T-helper 17 cell (primary cell): ENCODE data around the gene JARID2. TPM values are rescaled to one million over a fixed set of nuclear protein-coding genes. Genes with fewer than 3 reads are reported as not detected.

Experiments
- ATAC-seq: fragments of 150-1000 bp; cut with Tn5 transposase; 2 replicates; pipeline ENCODE4 v1.10.0; 2021; ENCODE audit warnings: mild to moderate bottlenecking, moderate library complexity
- DNase-seq, 3 donors: peaks; one replicate each; pipeline versions ENCODE4 v3.0.0 to v3.0.0-alpha.2; 2020 to 2021
- H3K9me3 ChIP-seq: one replicate; pipeline ENCODE4 v1.7.0; 2013; ENCODE audit warnings: low read length, mild to moderate bottlenecking; ENCODE audit not compliant: control insufficient read depth, poor library complexity, severe bottlenecking
- H3K27ac Mint-ChIP-seq: one replicate; pipeline ENCODE4 v1.8.0; 2022; ENCODE audit warnings: mild to moderate bottlenecking, moderate library complexity, mixed read lengths
- H3K27me3 Mint-ChIP-seq: one replicate; pipeline ENCODE4 v1.8.0; 2022; ENCODE audit warnings: mixed read lengths
- H3K36me3 Mint-ChIP-seq: one replicate; pipeline ENCODE4 v1.8.0; 2022; ENCODE audit warnings: low read depth, mixed read lengths
- H3K4me1 Mint-ChIP-seq: one replicate; pipeline ENCODE4 v1.8.0; 2022; ENCODE audit warnings: mild to moderate bottlenecking, mixed read lengths
- H3K4me3 Mint-ChIP-seq: one replicate; pipeline ENCODE4 v1.8.0; 2022; ENCODE audit warnings: mild to moderate bottlenecking, moderate library complexity, mixed read lengths
- total RNA-seq, 4 donors: library from RNA in 2 of 4; stranded (reverse) in 2 of 4; gene quantifications; one replicate each; pipeline ENCODE4 v1.2.3 and lab custom pipeline; 2022 to 2026

Gene JARID2
- total RNA-seq, 2 donors from 2014 or later: 21.9 to 35.5 TPM

DNA sequence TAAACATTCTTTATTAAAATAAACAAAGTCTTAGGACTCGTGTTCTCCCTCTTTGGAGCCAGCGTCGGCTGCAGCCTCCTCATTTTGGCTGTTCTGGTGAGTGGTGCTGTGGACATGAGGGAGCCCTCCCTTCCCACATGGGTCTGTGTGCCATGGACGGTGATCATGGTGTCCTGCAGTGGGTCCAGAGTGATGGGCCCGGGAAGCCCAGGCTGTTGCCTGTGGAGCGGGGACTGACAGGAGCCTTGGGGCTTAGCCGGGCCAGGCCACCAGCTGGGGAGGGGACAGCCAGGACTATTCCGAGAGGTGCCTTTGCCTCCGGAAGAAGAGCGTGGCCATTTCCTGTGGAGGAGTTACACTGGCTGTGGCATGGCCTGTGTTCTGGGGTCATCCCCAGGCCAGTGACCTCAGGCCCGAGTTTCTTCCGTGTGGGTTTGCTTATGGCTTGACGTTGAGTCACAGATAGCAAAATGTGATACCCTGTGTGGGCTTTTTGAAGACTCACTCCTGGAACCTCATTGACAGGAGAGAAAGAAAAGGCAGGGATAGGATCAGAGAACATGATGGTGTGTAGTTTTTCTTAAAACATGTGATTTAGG, 263.6 kb downstream of the JARID2 start:
- H3K27me3 Mint-ChIP-seq: no peaks in the 10 kb centered on the region

DNA sequence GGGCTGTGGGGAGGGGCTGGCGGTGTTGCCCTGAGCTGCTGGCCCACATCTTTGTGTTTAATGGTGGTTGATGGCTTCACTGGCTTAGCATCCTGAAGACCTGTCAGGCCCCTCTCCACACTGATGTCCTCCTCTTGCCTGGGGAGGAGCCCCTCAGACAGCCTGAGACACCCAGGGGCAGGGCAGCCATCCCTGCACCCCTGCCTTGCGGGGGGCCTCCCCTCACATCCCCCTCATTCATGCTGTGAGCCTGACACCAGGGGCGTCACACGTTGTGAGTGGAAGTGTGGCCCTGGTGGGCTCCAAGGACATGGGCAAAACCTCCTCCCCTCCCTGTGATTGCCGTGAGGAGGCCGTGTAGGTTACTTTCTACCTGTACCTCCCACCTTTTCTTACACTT, 264.3 kb downstream of the JARID2 start:
- Mint-ChIP-seq H3K36me3 (peaks cover 8% of the 10 kb centered on the region), H3K4me3 (no peak overlapping the region), H3K27me3 (no peaks in the 10 kb centered on the region), H3K4me1 (peaks cover 11% of the 10 kb centered on the region), H3K27ac (peak overlapping the region; percentile 67)
- ATAC-seq (no peak), DNase-seq (no peak)
- no peaks in the 10 kb centered on the region for H3K9me3 ChIP-seq

More for the DNA sequence above, 263.6 kb downstream of the JARID2 start:
- Mint-ChIP-seq H3K36me3 (peaks cover 8% of the 10 kb centered on the region), H3K4me3 (no peak overlapping the region), H3K27ac (no peak overlapping the region), H3K4me1 (peaks cover 7% of the 10 kb centered on the region)
- no peak for ATAC-seq
- no peaks in the 10 kb centered on the region for H3K9me3 ChIP-seq
- no peak for DNase-seq

DNA sequence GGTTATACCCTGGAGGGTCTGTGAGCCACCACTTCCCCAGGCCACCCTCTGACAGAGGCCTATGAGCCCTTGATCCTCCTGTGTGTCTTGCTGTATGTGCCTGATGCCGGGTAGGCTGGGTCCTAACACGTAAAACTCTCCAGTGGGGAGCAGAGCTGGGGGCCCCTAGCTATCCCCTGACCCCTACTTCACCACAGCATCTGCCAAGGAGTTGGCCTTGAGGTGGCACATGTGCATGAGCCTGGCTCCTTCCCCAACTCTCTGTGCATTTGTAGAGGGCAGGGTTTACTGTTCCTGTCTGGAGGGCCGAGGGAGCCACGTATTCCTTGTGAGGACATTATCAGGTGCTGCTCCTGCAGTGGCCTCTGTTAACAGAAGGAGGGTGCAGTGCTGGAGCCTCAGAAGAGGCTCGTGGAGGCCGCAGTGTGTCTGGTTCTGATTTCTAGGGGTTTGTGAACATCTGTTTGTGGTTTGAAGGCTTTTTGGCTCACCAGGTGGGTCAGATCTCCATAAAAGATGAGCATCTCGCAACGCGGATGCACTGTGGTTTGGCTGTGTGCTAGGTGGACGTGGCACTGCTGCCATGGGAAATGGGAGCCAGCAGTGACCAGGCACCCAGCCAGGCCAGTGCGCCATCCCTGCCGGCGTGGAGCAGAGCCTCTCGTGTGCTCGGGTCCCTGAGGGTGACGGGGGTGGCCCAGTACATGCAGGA, 264.8 kb downstream of the JARID2 start:
- Mint-ChIP-seq H3K4me1 (peaks cover 11% of the 10 kb centered on the region), H3K27me3 (no peaks in the 10 kb centered on the region), H3K4me3 (no peak overlapping the region), H3K36me3 (peaks cover 8% of the 10 kb centered on the region), H3K27ac (peak overlapping the region; percentile 67)
- DNase-seq: no peak
- no peaks in the 10 kb centered on the region for H3K9me3 ChIP-seq
- ATAC-seq: no peak

DNA sequence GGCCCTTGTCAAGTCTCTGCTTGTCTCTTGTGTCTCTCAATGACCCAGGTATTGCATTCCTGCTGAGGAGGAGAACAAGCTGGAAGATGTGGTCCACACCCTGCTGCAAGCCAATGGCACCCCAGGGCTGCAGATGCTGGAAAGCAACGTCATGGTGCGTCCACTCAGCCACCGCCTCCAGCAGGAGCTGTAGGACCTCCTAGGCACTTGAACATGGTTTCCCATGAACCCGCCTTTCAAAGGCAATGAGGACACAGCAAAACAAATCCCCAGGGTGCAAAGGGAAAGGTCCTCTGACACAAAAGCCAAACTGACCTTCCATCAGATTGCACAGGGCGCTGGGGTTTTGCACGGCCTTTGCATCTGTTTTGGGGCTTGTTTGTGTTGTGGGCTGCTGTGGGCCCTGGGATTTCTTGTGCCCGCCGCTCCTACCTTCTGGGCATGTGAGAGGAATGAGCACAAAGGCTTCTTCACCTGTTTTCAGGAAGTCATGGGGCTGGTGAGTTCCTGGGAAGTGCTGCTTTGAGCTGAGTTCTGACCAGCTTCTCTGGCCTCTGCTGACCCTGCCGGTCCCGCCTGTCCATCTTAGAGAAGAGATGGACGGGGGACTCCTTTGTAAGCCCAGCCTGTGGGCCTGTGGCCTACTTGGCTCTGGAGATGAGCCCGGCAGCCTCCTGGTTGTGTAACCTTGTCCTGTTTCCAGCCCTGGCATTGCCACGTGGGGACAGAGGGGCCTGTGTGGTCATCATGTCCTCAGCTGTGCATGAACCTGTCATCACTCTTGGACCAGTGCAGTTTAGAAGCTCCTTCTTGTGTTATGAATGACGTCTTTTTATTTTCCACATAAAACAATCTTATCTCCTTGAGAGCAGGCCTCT, 265.6 kb downstream of the JARID2 start:
- H3K9me3 ChIP-seq: no peaks in the 10 kb centered on the region
- Mint-ChIP-seq H3K4me3 (no peak overlapping the region), H3K36me3 (peaks cover 8% of the 10 kb centered on the region), H3K4me1 (peaks cover 11% of the 10 kb centered on the region), H3K27ac (peak overlapping the region; percentile 67), H3K27me3 (no peaks in the 10 kb centered on the region)
- DNase-seq (no peak), ATAC-seq (no peak)

GRCh38 chr6:15512126-15512525, 266.3 kb downstream of the JARID2 start:
- Mint-ChIP-seq H3K4me1 (peaks cover 11% of the 10 kb centered on the region), H3K36me3 (peaks cover 8% of the 10 kb centered on the region), H3K27me3 (no peaks in the 10 kb centered on the region), H3K4me3 (no peak overlapping the region), H3K27ac (no peak overlapping the region)
- no peak for ATAC-seq
- H3K9me3 ChIP-seq: no peaks in the 10 kb centered on the region
- no peak for DNase-seq

- ATAC-seq: no peak
- H3K36me3 Mint-ChIP-seq: peaks cover 5% of the 10 kb centered on the region
- no peak overlapping the region for H3K4me3 Mint-ChIP-seq
- DNase-seq: no peak
- H3K27me3 Mint-ChIP-seq: no peaks in the 10 kb centered on the region
- no peaks in the 10 kb centered on the region for H3K9me3 ChIP-seq
- peak overlapping the region; percentile 67 for H3K27ac Mint-ChIP-seq
- peaks cover 8% of the 10 kb centered on the region for H3K4me1 Mint-ChIP-seq
Measured at GRCh38 chr6:15512721-15513120, 266.9 kb downstream of the JARID2 start.

- Mint-ChIP-seq H3K27me3 (no peaks in the 10 kb centered on the region), H3K27ac (peak overlapping the region; percentile 67)
- no peak for ATAC-seq
Measured at GRCh38 chr6:15513131-15513771, 267.4 kb downstream of the JARID2 start.

GRCh38 chr6:15513801-15514711, 268.2 kb downstream of the JARID2 start:
- H3K9me3 ChIP-seq: no peaks in the 10 kb centered on the region
- H3K36me3 Mint-ChIP-seq: peaks cover 5% of the 10 kb centered on the region
- H3K27ac Mint-ChIP-seq: peak overlapping the region; percentile 76
- ATAC-seq (no peak), DNase-seq (no peak)
- H3K4me1 Mint-ChIP-seq: peaks cover 8% of the 10 kb centered on the region
- H3K27me3 Mint-ChIP-seq: no peaks in the 10 kb centered on the region
- peak overlapping the region; percentile 15 for H3K4me3 Mint-ChIP-seq

More at GRCh38 chr6:15513131-15513771, 267.4 kb downstream of the JARID2 start:
- peaks cover 8% of the 10 kb centered on the region for H3K4me1 Mint-ChIP-seq
- no peaks in the 10 kb centered on the region for H3K9me3 ChIP-seq
- no peak for DNase-seq
- peak overlapping the region; percentile 15 for H3K4me3 Mint-ChIP-seq
- peaks cover 5% of the 10 kb centered on the region for H3K36me3 Mint-ChIP-seq

GRCh38 chr6:15515226-15515625, 269.4 kb downstream of the JARID2 start:
- DNase-seq (no peak), ATAC-seq (no peak)
- peak overlapping the region; percentile 76 for H3K27ac Mint-ChIP-seq
- H3K9me3 ChIP-seq: no peaks in the 10 kb centered on the region
- peaks cover 6% of the 10 kb centered on the region for H3K36me3 Mint-ChIP-seq
- H3K4me3 Mint-ChIP-seq: peak overlapping the region; percentile 62
- H3K4me1 Mint-ChIP-seq: peaks cover 8% of the 10 kb centered on the region
- H3K27me3 Mint-ChIP-seq: no peaks in the 10 kb centered on the region

- peaks cover 6% of the 10 kb centered on the region for H3K36me3 Mint-ChIP-seq
- peaks cover 10% of the 10 kb centered on the region for H3K4me1 Mint-ChIP-seq
- no peak overlapping the region for H3K4me3 Mint-ChIP-seq
- H3K27ac Mint-ChIP-seq: no peak overlapping the region
- no peaks in the 10 kb centered on the region for H3K27me3 Mint-ChIP-seq
- H3K9me3 ChIP-seq: no peaks in the 10 kb centered on the region
- no peak for DNase-seq
- ATAC-seq: no peak
Measured at GRCh38 chr6:15515660-15516375, 269.9 kb downstream of the JARID2 start.

DNA sequence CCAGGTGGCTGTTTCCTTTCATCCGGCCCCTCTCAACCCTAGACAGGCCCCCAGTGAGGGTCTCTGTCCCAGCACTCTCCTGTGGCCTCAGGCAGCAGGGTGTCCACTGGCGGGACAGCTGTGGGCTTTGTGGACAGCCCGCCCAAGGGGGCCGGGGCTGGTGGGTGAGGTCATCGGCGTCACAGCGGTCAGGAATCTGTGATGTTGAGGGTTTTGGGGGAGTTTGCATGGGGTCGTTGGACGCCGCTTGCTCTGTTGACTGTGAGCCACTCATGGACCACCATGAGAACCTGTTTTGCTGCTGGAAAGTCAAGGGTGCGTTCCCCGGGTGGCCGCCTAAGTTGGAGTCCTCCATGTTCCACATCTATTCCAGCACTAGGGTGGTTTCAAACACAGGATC, 270.5 kb downstream of the JARID2 start:
- DNase-seq: no peak
- no peak for ATAC-seq
- H3K9me3 ChIP-seq: no peaks in the 10 kb centered on the region
- Mint-ChIP-seq H3K4me3 (no peak overlapping the region), H3K27ac (no peak overlapping the region), H3K4me1 (peaks cover 10% of the 10 kb centered on the region), H3K27me3 (no peaks in the 10 kb centered on the region), H3K36me3 (peaks cover 6% of the 10 kb centered on the region)
